ENCODE data around the gene RHOV.
"Not testable (repeated sequence)": the region's sequence is repeated elsewhere in the genome, so short reads cannot be mapped to it uniquely, and the experiment has no call there.

RHOV gene

DNA sequence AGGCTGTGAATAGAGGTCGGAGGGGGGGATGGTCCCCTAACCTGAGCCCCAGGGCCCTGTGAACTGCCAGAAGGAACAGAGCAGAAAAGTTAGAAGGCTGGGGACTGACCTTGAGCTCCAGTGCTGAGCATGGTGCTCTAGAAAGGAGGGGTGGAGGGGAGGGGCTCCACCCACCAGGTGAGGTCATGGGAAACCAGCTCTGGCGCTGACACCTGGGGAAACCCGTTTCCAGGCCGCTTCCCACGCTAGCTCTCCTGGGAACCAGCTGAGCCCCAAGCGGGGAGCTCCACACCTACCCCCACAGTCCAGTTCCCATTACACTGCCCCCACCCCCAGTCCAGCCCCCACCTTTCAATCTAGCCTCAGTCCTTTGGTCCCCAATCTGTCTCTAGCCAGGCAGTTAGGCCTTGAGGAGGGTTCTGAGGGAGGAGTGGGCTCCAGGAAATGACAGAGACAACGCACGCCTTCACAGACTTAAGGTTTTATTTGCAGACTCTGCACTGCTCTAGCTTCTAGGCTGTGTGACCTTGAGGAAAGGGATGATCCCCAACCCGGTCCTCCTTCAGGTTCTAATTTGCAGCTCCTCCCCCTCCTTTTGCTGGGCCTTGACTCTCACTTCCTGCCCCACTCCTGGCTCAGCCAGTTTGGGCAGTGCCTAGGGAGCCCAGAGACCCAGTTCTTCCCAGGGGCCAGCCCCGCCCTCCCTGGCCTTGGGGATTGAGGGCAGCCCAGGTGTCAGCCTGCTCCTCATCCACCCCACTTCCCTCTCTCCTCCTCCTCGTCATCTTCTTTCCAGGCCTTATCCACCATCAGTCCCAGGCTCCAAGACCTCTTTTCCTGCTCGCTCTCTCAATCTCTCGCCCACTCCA lies 2.1 kb downstream of the RHOV start:
- no peak for DNase-seq

DNA sequence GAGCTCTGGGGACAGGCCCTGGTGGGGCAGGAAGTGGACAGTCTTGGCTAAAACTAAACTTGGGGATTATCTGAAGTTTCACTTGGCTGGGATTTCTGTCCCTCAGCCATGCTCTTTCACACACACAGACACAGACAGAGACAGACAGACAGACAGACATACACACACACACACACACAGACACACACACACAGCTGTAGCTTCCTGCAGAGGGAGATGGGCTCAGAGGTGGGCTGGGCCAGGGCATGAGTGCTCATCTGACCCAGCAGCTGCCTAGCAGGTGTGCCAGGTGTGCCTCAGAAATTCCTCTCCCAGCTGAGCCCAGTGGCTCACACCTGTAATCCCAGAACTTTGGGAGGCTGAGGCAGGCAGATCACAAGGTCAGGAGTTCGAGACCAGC lies 3.3 kb downstream of the RHOV start:
- no peak for DNase-seq

DNA sequence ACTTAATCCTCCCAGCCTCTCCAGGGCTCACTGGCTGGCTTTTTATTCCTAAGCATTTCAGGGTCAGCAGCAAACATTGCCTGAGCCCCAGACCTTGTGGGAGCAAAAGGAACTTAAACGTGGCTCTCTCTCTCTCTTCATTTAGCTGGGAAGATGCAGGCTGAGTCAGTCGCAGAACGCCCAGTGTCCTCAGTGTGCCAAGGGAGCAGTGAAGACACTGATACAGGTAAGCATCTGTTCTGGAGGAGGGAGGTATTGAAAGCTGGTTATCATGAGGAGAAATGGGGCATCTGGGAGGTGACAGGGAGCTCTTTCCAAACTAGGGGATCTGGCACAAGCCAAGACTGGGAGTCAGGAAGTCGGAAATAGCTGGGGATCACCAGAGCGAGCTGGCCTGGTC lies 4.3 kb downstream of the RHOV start:
- no peak for DNase-seq

DNA sequence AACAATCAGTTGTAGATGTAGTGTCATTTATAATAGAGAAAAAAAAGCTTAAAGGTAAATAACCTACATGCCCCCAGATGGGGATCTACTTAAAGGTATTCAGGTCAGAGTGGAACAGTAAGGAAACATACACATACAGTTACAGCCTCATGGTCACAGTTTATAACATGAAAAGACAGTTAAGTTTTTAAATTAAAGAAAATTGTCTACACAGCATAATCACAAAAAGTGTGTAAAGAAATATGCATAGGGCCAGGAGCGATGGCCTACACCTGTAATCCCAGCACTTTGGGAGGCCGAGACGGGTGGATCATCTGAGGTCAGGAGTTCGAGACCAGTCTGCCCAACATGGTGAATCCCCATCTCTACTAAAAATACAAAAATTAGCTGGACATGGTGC lies 6.8 kb downstream of the RHOV start:
- no peak for DNase-seq

DNA sequence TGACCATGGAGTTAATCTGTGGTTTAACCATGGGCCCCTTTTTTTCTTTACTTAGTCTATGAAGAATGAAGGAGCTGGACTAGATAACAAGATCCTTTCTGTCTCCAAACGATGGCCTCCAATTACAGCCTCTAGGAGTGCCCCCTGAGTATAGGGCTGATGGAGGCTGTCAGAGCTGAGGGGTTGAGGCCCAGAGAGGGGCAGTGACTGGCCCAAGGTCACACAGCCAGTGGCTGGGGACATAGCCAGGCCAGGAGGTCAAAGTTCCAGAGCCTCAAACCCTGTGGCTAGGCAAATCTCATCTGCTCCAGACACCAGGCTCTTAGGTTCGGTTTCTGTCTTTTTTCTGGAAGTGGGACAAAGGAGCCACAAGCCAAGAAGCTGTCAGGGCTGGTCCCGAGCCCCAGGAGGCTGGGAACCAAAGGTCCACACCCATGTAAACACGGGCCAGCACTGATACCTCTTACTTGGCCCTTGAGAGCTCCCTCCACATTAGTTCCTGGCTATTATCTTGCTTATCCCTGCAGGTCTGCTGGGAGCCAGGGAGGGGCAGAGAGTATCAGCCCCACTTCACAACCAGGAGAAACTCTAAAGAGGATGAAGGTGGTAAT lies 10.3 kb downstream of the RHOV start:
- DNase-seq: no peak

DNA sequence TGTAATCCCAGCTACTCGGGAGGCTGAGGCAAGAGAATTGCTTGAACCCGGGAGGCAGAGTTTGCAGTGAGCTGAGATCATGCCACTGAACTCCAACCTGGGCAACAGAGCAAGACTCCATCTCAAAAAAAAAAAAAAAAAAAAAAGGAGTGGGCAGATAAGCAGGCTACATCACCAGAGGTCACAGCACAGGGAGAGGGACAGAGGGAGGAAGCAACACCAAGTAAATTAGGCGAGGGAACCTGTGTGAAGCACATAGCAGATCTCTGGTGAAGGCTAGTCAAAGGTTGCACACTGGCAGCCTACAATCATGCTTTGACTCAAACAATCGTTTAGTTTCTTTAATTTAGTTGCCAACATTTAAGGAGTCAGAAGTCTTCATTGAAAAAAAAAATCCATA lies 12.9 kb downstream of the RHOV start:
- DNase-seq: not testable (repeated sequence)

DNA sequence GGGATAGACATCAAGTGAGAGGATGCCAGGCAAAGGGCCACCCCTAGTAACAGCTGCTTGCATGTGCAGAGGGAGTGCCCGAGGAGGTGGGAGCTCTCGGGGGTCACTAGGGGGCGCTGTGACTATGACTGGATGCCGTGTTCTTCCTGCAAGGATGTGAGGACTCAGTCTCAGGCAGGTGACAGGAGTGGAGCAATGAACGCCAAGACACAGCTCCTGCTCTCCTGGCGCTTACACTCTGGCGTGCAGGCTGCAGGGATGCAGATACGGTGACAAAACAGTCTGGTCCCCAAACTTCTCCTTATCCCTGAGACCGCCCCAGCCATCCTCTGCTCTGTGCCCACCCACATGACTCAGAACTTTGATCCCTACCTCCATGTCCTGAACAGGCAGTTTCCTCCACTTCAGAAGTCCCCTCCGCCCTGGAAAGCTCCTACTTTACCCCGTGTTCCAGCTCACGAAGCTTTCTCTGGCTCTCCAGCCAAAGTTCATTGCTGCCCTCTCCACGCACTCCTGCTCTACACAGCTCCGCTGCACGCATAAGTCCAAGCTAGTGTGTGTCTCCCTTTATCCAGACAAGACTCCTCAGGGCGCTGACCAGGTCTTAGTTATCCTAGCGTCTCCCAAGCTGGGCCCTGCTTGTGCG lies 14.7 kb downstream of the RHOV start:
- peak; percentile 76 for DNase-seq

DNA sequence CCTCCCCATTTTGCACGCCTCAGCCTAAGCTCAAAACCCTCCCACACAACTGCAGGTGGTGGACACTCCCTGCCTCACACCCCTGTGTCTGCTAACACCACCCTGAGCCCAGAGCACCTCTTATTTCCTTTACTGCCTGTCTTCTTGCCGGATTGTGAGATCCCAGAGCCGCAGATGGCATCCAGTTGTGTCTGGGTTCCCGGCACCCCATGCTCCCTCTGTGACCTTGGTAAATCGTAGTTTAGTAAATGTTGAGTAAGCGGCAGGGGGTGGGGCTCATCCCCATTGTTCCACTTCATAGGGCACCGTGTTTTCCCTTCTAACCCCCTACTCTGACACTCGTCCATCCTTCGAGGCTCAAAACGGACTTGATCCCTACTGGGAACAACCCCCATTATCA lies 15.3 kb downstream of the RHOV start:
- no peak for DNase-seq

DNA sequence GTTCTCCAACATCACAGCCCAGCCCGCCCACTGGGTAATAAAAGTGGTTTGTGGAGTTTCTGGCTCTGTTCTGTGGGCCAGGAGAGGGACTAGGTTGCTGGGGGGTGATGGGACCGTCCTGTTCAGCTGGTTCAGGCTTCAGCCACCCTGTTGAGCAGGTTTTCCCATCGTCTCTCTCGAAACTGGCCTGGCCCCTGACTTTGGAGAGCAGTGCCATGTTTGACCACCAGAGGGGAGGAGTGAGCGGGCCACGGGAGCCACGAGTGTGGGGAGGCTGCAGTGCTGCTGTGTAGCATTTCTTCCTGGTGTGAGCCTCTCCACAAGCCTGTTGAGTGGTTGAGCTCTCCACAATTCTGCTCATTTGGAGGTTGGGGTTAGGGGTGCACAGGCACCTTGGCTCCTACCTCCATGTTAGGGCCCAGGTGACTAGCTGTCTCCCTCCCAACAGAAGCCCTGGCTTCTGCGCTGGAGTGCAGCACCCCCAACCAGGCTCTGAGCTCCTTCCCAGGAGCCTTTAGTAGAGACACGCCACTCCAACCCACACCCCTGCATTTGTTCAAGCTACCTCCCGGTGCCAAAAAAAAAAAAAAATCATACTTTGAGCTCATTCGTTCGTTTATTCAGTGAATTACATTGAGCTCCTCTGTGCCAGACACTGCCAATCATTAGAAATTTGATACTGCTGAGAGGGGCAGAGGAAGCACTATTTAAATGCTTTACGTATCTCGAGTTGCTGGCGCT lies 16.3 kb downstream of the RHOV start:
- peak; percentile 72 for DNase-seq

DNA sequence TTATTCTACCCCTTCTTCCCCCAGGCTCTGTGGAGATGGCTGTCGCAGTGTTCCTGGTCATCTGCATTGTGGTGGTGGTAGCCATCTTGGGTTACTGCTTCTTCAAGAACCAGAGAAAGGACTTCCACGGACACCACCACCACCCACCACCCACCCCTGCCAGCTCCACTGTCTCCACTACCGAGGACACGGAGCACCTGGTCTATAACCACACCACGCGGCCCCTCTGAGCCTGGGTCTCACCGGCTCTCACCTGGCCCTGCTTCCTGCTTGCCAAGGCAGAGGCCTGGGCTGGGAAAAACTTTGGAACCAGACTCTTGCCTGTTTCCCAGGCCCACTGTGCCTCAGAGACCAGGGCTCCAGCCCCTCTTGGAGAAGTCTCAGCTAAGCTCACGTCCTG lies 17.3 kb downstream of the RHOV start:
- DNase-seq: no peak

DNA sequence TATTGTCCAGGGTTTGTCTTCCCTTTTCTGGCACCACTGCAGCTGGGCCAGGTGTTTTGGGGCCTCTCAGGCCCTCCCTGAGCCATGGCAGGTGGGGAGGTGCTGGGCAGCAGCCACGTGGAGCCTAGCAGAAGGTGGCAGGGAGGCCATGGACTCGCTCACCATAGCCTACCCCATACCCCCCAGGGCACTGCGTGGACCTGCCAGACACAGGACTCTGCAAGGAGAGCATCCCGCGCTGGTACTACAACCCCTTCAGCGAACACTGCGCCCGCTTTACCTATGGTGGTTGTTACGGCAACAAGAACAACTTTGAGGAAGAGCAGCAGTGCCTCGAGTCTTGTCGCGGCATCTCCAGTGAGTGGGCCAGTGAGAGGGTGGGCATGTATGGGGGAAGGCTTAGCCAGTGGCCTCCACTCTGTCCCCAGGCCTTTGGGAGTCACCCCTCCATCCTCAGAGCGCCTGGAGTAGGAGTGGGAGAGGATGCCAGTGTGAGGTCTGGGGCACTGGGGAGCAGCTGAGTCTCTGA lies 18.3 kb downstream of the RHOV start:
- no peak for DNase-seq

DNA sequence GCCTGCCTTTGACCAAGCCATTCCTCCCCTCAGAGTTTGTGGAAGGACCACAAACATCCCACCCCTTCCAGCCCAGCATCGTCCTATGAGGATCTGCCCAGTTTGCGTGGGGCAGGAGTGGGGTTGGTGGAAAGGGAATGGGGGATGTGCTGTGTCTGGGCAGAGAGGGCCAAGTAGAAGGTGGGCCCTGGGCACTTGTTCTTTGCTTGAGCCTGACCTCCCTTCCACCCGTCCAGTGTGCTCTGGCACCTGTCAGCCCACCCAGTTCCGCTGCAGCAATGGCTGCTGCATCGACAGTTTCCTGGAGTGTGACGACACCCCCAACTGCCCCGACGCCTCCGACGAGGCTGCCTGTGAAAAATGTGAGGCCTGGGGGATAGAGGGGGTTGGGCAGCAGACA lies 19.9 kb downstream of the RHOV start:
- no peak for DNase-seq

DNA sequence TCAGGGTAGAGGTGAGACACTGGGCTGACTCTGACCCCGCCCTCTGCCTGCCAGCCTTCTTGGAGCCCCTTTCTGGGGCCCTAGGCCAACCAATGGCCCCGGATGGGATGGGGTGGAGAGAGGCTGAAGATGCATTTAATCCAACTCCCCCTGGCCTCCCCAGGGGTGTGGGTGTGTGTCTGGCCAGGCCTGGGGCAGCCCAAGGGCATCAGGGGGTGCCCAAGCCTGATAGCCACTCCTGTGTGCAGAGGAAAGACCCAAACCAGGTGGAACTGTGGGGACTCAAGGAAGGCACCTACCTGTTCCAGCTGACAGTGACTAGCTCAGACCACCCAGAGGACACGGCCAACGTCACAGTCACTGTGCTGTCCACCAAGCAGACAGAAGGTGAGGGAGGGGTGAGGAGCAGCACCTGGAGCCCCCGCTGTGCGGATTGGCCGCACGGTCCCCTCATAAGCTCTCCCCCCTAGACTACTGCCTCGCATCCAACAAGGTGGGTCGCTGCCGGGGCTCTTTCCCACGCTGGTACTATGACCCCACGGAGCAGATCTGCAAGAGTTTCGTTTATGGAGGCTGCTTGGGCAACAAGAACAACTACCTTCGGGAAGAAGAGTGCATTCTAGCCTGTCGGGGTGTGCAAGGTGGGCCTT lies 20.7 kb downstream of the RHOV start:
- no peak for DNase-seq

DNA sequence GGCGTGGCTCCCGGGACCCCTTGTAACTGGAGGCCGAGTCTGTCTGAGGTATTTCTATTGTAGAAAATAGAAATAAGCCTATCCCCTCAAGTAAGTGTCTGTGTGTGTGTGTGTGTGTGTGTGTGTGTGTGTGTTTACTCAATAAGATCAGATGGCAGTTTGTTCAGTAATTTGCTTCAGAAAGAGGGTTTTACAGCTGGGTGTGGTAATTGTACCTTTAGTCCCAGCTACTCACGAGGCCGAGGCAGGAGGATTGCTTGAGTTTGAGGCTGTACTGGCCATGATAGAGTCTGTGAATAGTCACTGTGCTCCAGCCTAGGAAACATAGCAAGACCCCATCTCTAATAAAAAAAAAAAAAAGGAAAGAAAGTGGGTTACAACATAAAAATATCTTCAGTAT lies 21.5 kb downstream of the RHOV start:
- no peak for DNase-seq

DNA sequence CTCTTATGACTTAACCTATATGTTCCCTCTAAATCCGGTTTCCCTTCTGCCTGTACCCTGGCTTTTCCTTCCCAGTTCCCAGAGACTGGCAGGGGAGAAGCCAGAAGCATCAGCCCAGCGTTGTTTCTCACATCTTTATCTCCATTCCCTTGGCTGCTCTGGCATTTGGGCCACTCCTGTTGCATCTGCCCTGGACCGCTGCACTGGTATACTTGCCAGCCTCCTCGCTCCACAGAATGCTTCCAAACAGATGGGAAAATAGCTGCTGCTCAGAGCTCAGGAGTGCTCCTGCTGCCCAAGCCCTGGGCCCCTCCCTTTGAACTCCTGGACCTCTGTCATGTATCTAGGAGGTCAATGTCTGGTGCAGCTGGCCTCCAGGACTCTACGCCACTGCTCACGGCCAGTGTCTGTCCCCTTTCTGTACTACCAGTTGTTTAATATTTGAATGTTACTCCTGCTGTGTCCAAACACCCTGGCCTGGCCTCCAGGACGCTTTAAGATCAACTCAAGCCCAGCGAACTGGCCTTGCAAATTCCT lies 23.4 kb downstream of the RHOV start:
- DNase-seq: no peak

DNA sequence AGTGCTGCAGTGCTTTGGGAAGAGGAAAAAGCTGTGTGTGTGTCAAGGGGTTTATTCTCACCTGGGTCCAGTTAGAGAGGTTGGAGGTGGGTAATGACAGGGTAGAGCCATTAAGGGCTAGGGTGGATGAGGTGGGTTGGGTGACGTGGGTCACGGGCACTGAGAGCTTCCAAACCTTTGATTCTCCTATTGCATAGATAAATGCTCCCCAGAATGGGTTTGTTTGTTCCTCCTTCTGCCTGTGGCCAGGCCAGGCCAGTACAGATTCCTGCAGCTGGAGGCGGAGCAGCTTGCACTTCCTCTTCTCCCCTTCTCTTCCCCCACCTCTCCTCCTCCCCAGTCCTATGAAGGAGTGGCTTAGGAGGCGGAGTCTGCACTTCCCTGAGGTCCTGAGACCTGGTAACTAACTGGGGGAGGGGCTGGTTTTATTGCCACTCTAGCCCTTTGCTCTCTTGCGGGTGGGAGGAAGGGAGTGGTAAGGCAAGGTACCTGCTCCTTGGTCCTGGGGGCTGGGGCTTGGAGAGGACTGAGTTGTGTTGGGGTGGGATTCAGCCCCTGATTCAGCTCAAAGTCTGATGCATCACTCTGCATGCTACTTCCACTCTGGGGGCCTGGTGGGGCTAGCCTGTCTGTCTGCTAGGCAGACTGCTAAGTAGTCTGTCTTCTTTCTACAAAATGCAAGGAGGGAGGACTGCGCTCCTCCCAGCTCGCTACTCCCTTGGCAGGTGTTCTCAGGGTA lies 26.6 kb downstream of the RHOV start:
- peak; percentile 68 for DNase-seq

DNA sequence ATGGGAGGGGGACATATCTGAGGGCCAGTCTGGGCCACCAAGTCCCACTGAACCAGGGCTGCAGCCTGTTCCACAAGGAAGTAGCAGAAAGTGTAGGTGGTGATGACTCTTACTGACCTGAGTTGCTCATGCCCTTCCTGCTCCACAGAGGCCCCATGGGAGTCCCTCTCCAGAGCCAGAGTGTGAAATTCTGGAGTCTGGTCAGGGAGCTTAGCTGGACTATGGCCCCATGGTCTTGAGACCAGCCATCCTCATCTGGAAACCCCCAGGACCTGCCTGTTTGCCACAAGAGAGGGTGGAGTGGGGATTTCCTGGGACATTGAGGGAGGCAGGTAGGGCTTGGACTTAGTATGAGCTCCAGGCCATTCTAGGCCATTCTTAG lies 27.2 kb downstream of the RHOV start:
- no peak for DNase-seq

DNA sequence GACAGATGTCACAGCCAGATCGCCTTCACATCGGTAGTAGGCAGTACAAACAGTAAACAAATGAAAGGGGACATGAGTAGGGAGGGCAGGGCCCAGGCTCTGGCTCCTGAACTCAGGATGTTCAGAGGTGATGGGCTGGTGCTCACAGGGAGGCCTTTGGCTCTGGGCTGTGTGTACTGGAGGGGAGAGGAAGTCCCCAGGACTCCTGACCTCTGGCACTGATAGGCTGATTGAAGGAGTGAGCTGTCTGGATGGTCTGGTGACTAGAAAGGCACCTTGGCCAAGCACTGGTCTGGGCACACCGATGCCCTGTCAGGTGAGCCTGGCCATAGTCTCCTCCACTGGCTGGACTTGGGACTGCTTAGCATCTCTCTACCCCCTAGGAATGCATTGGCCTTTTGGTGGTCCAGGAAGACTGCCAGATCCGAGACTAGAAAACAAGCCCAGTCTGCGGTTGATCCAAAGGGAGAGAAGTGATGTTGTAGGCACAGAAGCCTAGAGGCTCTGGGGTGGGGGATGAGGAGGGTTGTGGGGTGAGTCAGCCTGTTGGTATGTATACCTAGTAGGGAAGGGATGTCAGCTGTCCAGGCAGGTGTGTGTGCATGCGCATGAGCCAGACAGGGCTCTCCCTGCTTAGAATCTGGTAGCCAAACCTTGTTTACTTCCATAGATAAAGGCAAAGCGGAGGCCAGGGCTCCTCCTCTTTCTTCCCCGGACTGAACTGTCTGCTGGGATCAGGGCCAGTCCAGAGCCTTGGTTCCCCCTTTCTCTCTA lies 28.3 kb downstream of the RHOV start:
- no peak for DNase-seq

DNA sequence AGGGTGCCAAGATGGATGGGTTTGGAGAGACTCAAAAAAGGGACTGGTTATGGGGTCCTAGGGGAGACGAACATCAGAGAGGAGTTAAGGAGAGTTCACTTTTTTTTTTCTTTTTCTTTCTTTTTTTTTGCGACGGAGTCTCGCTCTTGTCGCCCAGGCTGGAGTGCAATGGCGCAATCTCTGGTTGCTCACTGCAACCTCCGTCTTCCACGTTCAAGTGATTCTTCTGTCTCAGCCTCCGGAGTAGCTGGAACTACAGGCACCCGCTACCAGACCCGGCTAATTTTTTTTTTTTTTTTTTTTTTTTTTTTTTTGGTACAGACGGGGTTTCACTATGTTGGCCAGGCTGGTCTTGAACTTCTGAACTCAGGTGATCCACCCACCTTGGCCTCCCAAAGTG lies 29.0 kb downstream of the RHOV start:
- DNase-seq: no peak

DNA sequence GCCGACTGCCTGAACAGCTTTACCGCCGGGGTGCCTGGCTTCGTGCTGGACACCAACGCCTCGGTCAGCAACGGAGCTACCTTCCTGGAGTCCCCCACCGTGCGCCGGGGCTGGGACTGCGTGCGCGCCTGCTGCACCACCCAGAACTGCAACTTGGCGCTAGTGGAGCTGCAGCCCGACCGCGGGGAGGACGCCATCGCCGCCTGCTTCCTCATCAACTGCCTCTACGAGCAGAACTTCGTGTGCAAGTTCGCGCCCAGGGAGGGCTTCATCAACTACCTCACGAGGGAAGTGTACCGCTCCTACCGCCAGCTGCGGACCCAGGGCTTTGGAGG lies 29.4 kb downstream of the RHOV start:
- peak; percentile 26 for DNase-seq
